Measurements from ENCODE around the gene NSMF.

Gene NSMF

DNA sequence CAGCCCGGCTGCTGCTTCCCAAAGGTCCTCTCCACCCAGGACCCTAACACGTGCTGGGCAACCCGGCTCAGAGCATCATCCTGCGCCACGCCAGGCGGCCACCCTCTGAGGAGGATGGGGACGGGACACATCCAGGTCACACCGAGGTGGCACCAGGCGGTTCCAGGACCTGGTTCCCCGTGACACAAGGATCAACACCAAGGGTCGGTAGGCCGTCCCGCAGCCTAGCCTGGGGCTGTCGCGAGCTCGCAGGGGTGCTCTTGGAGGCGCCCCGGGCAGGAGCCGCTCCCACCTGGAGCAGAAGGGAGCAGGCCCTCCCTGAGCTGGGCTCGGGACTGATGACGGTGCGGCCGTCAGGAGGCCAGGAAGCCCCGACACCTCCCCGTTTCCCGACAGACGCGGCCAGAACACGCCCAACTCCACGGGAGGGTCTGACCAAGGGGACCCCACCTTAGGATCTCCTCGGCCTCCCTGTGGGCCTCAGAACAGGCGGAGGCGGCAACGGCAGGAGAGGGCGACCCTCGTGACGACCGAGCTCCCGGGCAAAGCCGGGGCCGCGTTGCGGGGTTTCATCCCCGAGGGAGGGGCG, 42.5 kb downstream of the NSMF start:
- H3K4me3 ChIP-seq (ENCODE audit: low read depth, low read length): peak overlapping the region; percentile 47; the same call in 1 of the 2 replicates
- TF ChIP-seq, protein P1, sequence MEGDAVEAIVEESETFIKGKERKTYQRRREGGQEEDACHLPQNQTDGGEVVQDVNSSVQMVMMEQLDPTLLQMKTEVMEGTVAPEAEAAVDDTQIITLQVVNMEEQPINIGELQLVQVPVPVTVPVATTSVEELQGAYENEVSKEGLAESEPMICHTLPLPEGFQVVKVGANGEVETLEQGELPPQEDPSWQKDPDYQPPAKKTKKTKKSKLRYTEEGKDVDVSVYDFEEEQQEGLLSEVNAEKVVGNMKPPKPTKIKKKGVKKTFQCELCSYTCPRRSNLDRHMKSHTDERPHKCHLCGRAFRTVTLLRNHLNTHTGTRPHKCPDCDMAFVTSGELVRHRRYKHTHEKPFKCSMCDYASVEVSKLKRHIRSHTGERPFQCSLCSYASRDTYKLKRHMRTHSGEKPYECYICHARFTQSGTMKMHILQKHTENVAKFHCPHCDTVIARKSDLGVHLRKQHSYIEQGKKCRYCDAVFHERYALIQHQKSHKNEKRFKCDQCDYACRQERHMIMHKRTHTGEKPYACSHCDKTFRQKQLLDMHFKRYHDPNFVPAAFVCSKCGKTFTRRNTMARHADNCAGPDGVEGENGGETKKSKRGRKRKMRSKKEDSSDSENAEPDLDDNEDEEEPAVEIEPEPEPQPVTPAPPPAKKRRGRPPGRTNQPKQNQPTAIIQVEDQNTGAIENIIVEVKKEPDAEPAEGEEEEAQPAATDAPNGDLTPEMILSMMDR (IDR thresholded peaks at IDR 0.05; ENCODE audit: low read depth, low read length): no peak

DNA sequence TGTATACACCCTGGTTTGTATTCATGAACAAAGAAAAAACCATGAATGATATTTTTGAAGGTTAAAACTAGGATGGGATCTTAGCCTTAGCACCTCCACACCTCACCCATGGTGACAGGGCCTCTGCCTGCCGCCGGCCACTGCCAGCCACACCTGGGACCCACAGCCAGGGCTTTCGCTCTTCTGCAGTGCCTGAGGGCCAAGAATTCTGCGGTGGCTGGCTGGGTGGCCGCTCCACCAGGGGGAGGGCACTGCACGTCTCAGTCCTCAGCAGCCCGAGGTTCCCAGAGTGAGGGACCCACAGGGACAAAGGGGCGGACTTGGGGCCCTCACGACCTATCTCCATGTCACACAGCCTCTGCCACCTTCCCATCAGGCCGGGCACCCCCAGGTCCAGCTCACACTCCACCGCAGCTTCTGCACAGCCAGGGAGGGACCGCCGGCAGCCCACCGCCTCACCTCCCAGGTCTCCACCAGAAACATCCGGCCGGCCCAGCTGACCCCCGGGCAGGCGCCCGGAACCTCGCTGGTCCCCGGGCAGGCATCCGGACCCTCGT, 43.0 kb downstream of the NSMF start:
- H3K4me3 ChIP-seq (ENCODE audit: low read depth, low read length): no peak overlapping the region
- TF ChIP-seq, protein P1 (IDR thresholded peaks at IDR 0.05; ENCODE audit: low read depth, low read length): no peak

DNA sequence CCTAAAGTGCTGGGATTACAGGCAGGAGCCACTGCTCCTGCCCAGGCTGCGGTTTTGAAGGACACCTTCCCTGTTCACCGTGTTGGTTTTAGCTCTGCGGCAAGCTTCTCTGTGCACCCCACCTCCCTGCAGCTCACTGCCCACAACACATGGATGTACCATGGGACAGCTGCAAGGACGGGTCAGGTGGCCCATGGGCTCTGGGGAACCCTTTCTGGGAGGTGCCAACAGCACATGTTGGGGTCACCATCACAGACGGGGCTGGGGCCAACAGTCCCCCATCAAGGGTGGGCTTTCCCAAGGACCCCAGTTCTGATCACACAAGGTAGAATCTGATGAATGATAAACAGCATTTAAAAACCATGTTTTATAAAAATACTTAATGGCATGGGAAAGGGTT, 43.7 kb downstream of the NSMF start:
- TF ChIP-seq, protein P1 (IDR thresholded peaks at IDR 0.05; ENCODE audit: low read depth, low read length): no peak
- H3K4me3 ChIP-seq (ENCODE audit: low read depth, low read length): no peak overlapping the region

DNA sequence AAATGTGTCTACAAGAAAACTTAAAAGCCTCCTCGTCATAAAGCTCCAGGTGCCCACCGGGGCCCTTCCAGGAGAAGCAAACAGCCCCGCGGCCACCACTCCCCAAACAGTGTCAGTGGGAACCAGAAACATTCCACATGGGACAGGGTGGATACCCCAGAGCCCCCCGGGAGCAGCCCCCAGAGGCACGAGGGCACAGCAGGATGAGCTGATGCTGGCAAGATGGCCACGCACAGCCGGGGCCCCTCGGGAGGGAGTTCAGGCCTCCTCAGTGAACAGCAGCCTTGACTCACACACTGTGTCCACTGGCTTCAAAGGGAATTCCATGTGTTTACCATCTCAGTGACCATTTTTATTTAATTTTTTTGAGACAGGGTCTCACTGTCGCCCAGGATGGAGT, 46.7 kb downstream of the NSMF start:
- TF ChIP-seq, protein P1 (IDR thresholded peaks at IDR 0.05; ENCODE audit: low read depth, low read length): no peak
- no peak overlapping the region for H3K4me3 ChIP-seq (ENCODE audit: low read depth, low read length)

DNA sequence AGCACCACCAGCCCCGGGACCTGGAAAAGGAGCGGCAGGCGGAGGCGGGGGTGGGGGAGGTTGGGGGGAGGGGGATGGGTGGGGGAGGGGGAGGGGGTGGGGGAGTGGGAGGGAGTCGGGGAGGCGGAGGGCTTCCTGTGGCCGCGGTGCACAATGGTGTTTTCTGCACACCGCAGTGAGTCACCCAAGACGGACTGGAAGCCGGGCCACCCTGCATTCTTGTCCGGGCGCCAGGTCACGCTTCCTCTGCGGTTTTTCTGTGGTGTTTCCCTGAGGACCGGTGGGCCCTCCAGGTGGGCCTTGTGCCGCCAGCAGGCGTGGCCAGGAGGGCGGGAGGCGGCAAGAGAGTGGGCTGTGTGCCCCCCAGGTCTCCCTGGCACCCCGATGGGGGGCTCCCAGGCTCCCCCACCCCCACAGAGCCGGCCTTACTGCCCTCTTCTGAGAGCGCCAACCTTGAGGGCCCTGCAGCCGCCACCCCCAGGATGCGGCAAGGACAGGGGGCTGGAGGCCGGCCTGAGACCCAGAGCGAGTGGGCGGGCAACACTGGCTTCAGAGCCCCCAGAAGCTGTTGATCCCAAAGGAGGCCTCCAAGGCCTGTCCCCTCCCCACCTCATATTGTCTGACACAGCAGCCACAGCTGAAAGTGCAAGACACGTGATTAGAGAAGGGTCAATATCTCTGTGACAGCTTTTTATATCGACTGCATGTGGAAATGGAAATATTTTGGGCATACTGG, 47.3 kb downstream of the NSMF start:
- TF ChIP-seq, protein P1 (IDR thresholded peaks at IDR 0.05; ENCODE audit: low read depth, low read length): no peak
- no peak overlapping the region for H3K4me3 ChIP-seq (ENCODE audit: low read depth, low read length)

DNA sequence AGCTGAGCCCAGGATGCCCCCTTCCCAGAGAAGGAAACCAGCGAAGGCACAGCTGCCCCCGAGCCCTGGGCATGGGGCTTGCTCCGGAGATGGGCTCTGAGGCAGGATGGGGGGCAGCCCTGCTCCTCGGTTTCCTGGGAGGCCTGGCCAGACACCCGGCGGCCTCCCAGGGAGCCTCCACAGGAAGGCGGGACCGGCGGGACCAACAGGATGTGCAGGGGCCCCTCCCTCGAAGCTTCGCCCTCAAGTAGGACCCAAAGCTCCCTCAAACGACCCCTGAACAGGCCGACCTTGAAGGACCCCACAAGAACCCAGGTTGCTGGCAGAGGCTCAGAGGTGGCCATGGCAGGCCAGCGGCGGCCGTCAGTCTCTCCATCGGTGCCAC, 47.9 kb downstream of the NSMF start:
- no peak overlapping the region for H3K4me3 ChIP-seq (ENCODE audit: low read depth, low read length)

More for the DNA sequence above, 47.9 kb downstream of the NSMF start:
- TF ChIP-seq, protein P1 (IDR thresholded peaks at IDR 0.05; ENCODE audit: low read depth, low read length): no peak

All from WI38 (cell line).